ENCODE measurements around the gene COX5B. TPM values are rescaled to one million over a fixed set of nuclear protein-coding genes. Genes with fewer than 3 reads are reported as not detected.
"Not testable (repeated sequence)": the region's sequence is repeated elsewhere in the genome, so short reads cannot be mapped to it uniquely, and the experiment has no call there.

COX5B gene
- total RNA-seq (2021; ENCODE audit: unreplicated experiment) = 298 TPM
- polyA plus RNA-seq (2012; ENCODE audit: insufficient read length) = 264 TPM
- Bru-seq, nascent RNA = percentile 90 among the genes with signal in this experiment
- percentile 82 among the genes with signal in this experiment for BruChase-seq, experiment 1, labeled RNA remaining after a 2-hour chase
- percentile 85 among the genes with signal in this experiment for BruChase-seq, experiment 2, labeled RNA remaining after a 6-hour chase
- long read RNA-seq, transcript COX5B-201 (4 exons, 712 nt) = major isoform, 147 of 159 reads
- long read RNA-seq, partial matches to known transcripts = 9 of 159 reads
- long read RNA-seq, other reads (novel, unspliced or antisense) = 2 of 159 reads

GRCh38 chr2:97645695-97646629, at the start of gene COX5B:
COX5B (plus strand) TSS chr2:97646062; CDS start chr2:97646087, 25 bp downstream.
- Histone ChIP-seq H3K9me3 (ENCODE audit: control insufficient read depth, insufficient read depth, low read depth, low read length) (no peaks in the 10 kb centered on the region), H3K4me3 (ENCODE audit: low read depth in 2 of 2, low read length in 2 of 2) (peak within 1 kb of the TSS; percentile 91 to 94), H3K27me3 (ENCODE audit: control insufficient read depth, insufficient read depth, low read length) (no peaks in the 10 kb centered on the region), H3K4me1 (ENCODE audit: control insufficient read depth, insufficient read depth, low read length) (peaks cover 7% of the 10 kb centered on the region; the same call in 1 of the 2 replicates), H3K27ac (ENCODE audit: low read length) (peak within 1 kb of the TSS; percentile 86), H3K36me3 (ENCODE audit: control insufficient read depth, insufficient read depth, low read length) (peaks cover 17% of the 10 kb centered on the region)
- BruUV-seq (replicated peaks) = no TSS peak
- in situ Hi-C loops (cut with HindIII; ENCODE audit: low pct_unique_long_range_greater_than_20kb, low sequenced_read_pairs) (no loop called here), intact Hi-C loops (cut with micrococcal nuclease; ENCODE audit: unreplicated experiment) (no loop called here)
- DNase-seq (ENCODE audit: low read depth, low spot score) (peak; percentile 80), ATAC-seq (peak; percentile 99)
- TF ChIP-seq REST (IDR thresholded peaks at IDR 0.05; ENCODE audit: insufficient read depth in 1 of 2, low read depth in 2 of 2, low read length in 1 of 2) = peak; percentile 29 to 52; a peak in 1 of 4 replicates
- peak; percentile 94 for TF ChIP-seq POLR2AphosphoS5 (IDR thresholded peaks at IDR 0.05; ENCODE audit: low read depth, low read length)
- no peak for TF ChIP-seq SIN3A (IDR thresholded peaks at IDR 0.05; ENCODE audit: borderline replicate concordance, insufficient read depth, low read depth, low read length)
- ChIA-PET POLR2A (interaction anchor here (0.6 to 1.2 kb wide), 3 partner anchors 16 to 183 kb away, joined by 3 to 12 read pairs (median 7); no protein-coding TSS in a partner anchor), CTCF (interaction anchor here (0.6 to 0.8 kb wide), 2 partner anchors 53 to 55 kb away, joined by 3 to 4 read pairs; no protein-coding TSS in a partner anchor)

GRCh38 chr2:97596180-97596579, 49.7 kb upstream of the COX5B start:
- H3K27ac ChIP-seq (ENCODE audit: low read length); H3K4me1 ChIP-seq (ENCODE audit: control insufficient read depth, insufficient read depth, low read length); in situ Hi-C loops (cut with HindIII; ENCODE audit: low pct_unique_long_range_greater_than_20kb, low sequenced_read_pairs); H3K4me3 ChIP-seq (ENCODE audit: low read depth in 2 of 2, low read length in 2 of 2); intact Hi-C loops (cut with micrococcal nuclease; ENCODE audit: unreplicated experiment); H3K27me3 ChIP-seq (ENCODE audit: control insufficient read depth, insufficient read depth, low read length); CTCF ChIA-PET; ATAC-seq; H3K36me3 ChIP-seq (ENCODE audit: control insufficient read depth, insufficient read depth, low read length); POLR2A ChIA-PET; BruUV-seq (replicated peaks); DNase-seq (ENCODE audit: low read depth, low spot score); H3K9me3 ChIP-seq (ENCODE audit: control insufficient read depth, insufficient read depth, low read depth, low read length): not testable (repeated sequence)

GRCh38 chr2:97601537-97601936, 44.3 kb upstream of the COX5B start:
- H3K36me3 ChIP-seq (ENCODE audit: control insufficient read depth, insufficient read depth, low read length); H3K9me3 ChIP-seq (ENCODE audit: control insufficient read depth, insufficient read depth, low read depth, low read length); BruUV-seq (replicated peaks); in situ Hi-C loops (cut with HindIII; ENCODE audit: low pct_unique_long_range_greater_than_20kb, low sequenced_read_pairs); H3K27me3 ChIP-seq (ENCODE audit: control insufficient read depth, insufficient read depth, low read length); ATAC-seq; CTCF ChIA-PET; intact Hi-C loops (cut with micrococcal nuclease; ENCODE audit: unreplicated experiment); H3K27ac ChIP-seq (ENCODE audit: low read length); H3K4me1 ChIP-seq (ENCODE audit: control insufficient read depth, insufficient read depth, low read length); H3K4me3 ChIP-seq (ENCODE audit: low read depth in 2 of 2, low read length in 2 of 2); DNase-seq (ENCODE audit: low read depth, low spot score): not testable (repeated sequence)
- POLR2A ChIA-PET = interaction anchor here (0.6 kb wide), 1 partner anchor 90 kb away, joined by 3 read pairs; no protein-coding TSS in a partner anchor

GRCh38 chr2:97605109-97605508, 40.8 kb upstream of the COX5B start:
- H3K36me3 ChIP-seq (ENCODE audit: control insufficient read depth, insufficient read depth, low read length); H3K4me1 ChIP-seq (ENCODE audit: control insufficient read depth, insufficient read depth, low read length); H3K27ac ChIP-seq (ENCODE audit: low read length); POLR2A ChIA-PET; in situ Hi-C loops (cut with HindIII; ENCODE audit: low pct_unique_long_range_greater_than_20kb, low sequenced_read_pairs); DNase-seq (ENCODE audit: low read depth, low spot score); CTCF ChIA-PET; BruUV-seq (replicated peaks); H3K4me3 ChIP-seq (ENCODE audit: low read depth in 2 of 2, low read length in 2 of 2); H3K9me3 ChIP-seq (ENCODE audit: control insufficient read depth, insufficient read depth, low read depth, low read length); intact Hi-C loops (cut with micrococcal nuclease; ENCODE audit: unreplicated experiment); H3K27me3 ChIP-seq (ENCODE audit: control insufficient read depth, insufficient read depth, low read length): not testable (repeated sequence)
- peak; percentile 77; the same call in 1 of the 2 replicates for ATAC-seq

- POLR2A ChIA-PET; H3K4me3 ChIP-seq (ENCODE audit: low read depth in 2 of 2, low read length in 2 of 2); CTCF ChIA-PET; intact Hi-C loops (cut with micrococcal nuclease; ENCODE audit: unreplicated experiment); in situ Hi-C loops (cut with HindIII; ENCODE audit: low pct_unique_long_range_greater_than_20kb, low sequenced_read_pairs); H3K36me3 ChIP-seq (ENCODE audit: control insufficient read depth, insufficient read depth, low read length); H3K27ac ChIP-seq (ENCODE audit: low read length); H3K9me3 ChIP-seq (ENCODE audit: control insufficient read depth, insufficient read depth, low read depth, low read length); H3K4me1 ChIP-seq (ENCODE audit: control insufficient read depth, insufficient read depth, low read length); H3K27me3 ChIP-seq (ENCODE audit: control insufficient read depth, insufficient read depth, low read length); DNase-seq (ENCODE audit: low read depth, low spot score); BruUV-seq (replicated peaks): not testable (repeated sequence)
- ATAC-seq = peak; percentile 61
These were observed 40.1 kb upstream of the COX5B start for GRCh38 chr2:97605524-97606339.

Data from Panc1 (cell line).